Ishikawa (cell line): Measurements from ENCODE around the gene KCNQ1OT1.

Experiments used
- CEBPB ChIP-seq: IDR thresholded peaks from 2 replicates; pipeline ENCODE4 v1.6.1; 2012
- CREB1 ChIP-seq: IDR thresholded peaks from 2 replicates; pipeline ENCODE4 v1.6.1; 2012; ENCODE audit warnings: low read depth
- EGR1 ChIP-seq: IDR thresholded peaks from 2 replicates; pipeline ENCODE4 v1.6.1; 2012
- EP300 ChIP-seq: IDR thresholded peaks from 2 replicates; pipeline ENCODE4 v1.6.1; 2012; ENCODE audit warnings: borderline replicate concordance
- FOXM1 ChIP-seq: IDR thresholded peaks from 2 replicates; pipeline ENCODE4 v1.6.1; 2012; ENCODE audit warnings: low read depth, borderline replicate concordance
- MAX ChIP-seq: IDR thresholded peaks from 2 replicates; pipeline ENCODE4 v1.6.1; 2012
- NFIC ChIP-seq: IDR thresholded peaks from 2 replicates; pipeline ENCODE4 v1.6.1; 2012
- RAD21 ChIP-seq: IDR thresholded peaks from 2 replicates; pipeline ENCODE4 v1.6.1; 2012; ENCODE audit warnings: low read depth
- REST ChIP-seq: IDR thresholded peaks from 2 replicates; pipeline ENCODE4 v1.6.1; 2012; ENCODE audit warnings: low read depth, mild to moderate bottlenecking
- TAF1 ChIP-seq: IDR thresholded peaks from 2 replicates; pipeline ENCODE4 v1.6.1; 2012; ENCODE audit warnings: low read depth, mild to moderate bottlenecking
- TCF12 ChIP-seq: IDR thresholded peaks from 2 replicates; pipeline ENCODE4 v1.6.1; 2012; ENCODE audit warnings: low read depth
- TEAD4 ChIP-seq: IDR thresholded peaks from 2 replicates; pipeline ENCODE4 v1.6.1; 2012
- USF1 ChIP-seq: IDR thresholded peaks from 2 replicates; pipeline ENCODE4 v1.6.1; 2012
- YY1 ChIP-seq: IDR thresholded peaks from 2 replicates; pipeline ENCODE4 v1.6.1; 2012; ENCODE audit warnings: low read depth
- ZBTB7A ChIP-seq: IDR thresholded peaks from 2 replicates; pipeline ENCODE4 v1.6.1; 2012; ENCODE audit warnings: low read depth

Gene KCNQ1OT1

GRCh38 chr11:2689651-2690575 lies 9.9 kb downstream of the KCNQ1OT1 start:
- TF ChIP-seq MAX (no peak), EP300 (no peak), REST (no peak), NFIC (no peak), CREB1 (no peak), FOXM1 (no peak), CEBPB (no peak), YY1 (no peak), ZBTB7A (no peak), USF1 (no peak), TEAD4 (no peak)

- no peak for TF ChIP-seq RAD21
- TF ChIP-seq TAF1 = no peak
These were observed 11.2 kb downstream of the KCNQ1OT1 start for GRCh38 chr11:2688381-2689231.

- no peak for TF ChIP-seq CEBPB
- TF ChIP-seq REST = no peak
These were observed 12.0 kb downstream of the KCNQ1OT1 start for GRCh38 chr11:2687782-2688191.

GRCh38 chr11:2687223-2687530 lies 12.6 kb downstream of the KCNQ1OT1 start:
- TF ChIP-seq TEAD4 (no peak), TAF1 (no peak), USF1 (no peak), FOXM1 (no peak), EGR1 (no peak), ZBTB7A (no peak), CREB1 (no peak), EP300 (no peak), REST (no peak), TCF12 (no peak), RAD21 (no peak), YY1 (no peak), CEBPB (no peak), MAX (no peak), NFIC (no peak)
